K562 (cell line): ENCODE results near the gene DMD. TPM values are rescaled to one million over a fixed set of nuclear protein-coding genes. Genes with fewer than 3 reads are reported as not detected.

ENCODE experiments used
- ATAC-seq: fragments of 200-7000 bp; cut with Tn5 transposase; 3 replicates; pipeline ENCODE4 v1.9.1; 2020; ENCODE audit warnings: moderate library complexity
- BruUV-seq: library from RNA; stranded (reverse); fragments of 400-500 nt; replicated peaks from 2 replicates; lab custom pipeline; 2021; lab: Mats Ljungman, UMichigan
- CTCF ChIA-PET: fragments of 300-600 bp; formaldehyde crosslinking; extraction: SDS; loops from one replicate; lab custom pipeline; 2021; ENCODE audit warnings: low intra/inter-chr PET ratio; lab: Yijun Ruan, JAX
- POLR2A ChIA-PET: fragments of 300-600, 350-650 bp; sonication (Branson Sonifier 250); formaldehyde crosslinking; extraction: SDS; loops from one replicate; lab custom pipeline; 2021; ENCODE audit warnings: antibody characterized with exemption, inconsistent platforms; lab: Yijun Ruan, JAX
- DNase-seq, 4 experiments: peaks; one replicate each; pipeline versions ENCODE4 v3.0.0 to v3.0.0-alpha.2; 2011 to 2018; ENCODE audit warnings: low spot score in 3 of 4, mixed read lengths in 3 of 4; ENCODE audit errors: extremely low read depth in 1 of 4
- FAIRE-seq: peaks from 2 replicates; lab custom pipeline; 2011; peaks lifted over from hg19 to GRCh38; lab: Jason Lieb, UNC
- H2AFZ ChIP-seq: 2 replicates; pipeline ENCODE4 v1.6.0; 2011; ENCODE audit warnings: low read depth, low read length, control low read depth, inconsistent platforms
- H3K27ac ChIP-seq: fragments of 200-600 bp; 3 replicates; pipeline ENCODE4 v1.8.0; 2011; ENCODE audit warnings: low read depth, mild to moderate bottlenecking, control low read depth, inconsistent platforms, low read length, moderate library complexity, mixed read lengths; ENCODE audit errors: extremely low read depth
- H3K27me3 ChIP-seq, 2 experiments: fragments of 300-600 bp in 1 of 2; 2 replicates in 1 of 2; 3 replicates in 1 of 2; pipeline versions ENCODE4 v1.6.0 to v1.8.0; 2011; ENCODE audit warnings: inconsistent platforms in 2 of 2, low read length in 2 of 2, mild to moderate bottlenecking in 1 of 2, mixed read lengths in 1 of 2, moderate library complexity in 1 of 2; ENCODE audit not compliant: control insufficient read depth in 2 of 2, insufficient read depth in 2 of 2
- H3K36me3 ChIP-seq: fragments of 300-600 bp; 3 replicates; pipeline ENCODE4 v1.8.0; 2011; ENCODE audit warnings: mild to moderate bottlenecking, low read length, inconsistent platforms; ENCODE audit not compliant: control insufficient read depth, insufficient read depth
- H3K4me1 ChIP-seq, 2 experiments: fragments of 200-600 bp in 1 of 2; replicated peaks in 1 of 2; 2 replicates in 1 of 2; 3 replicates in 1 of 2; pipeline versions ENCODE4 v1.5.1 to v1.8.0; 2011; ENCODE audit warnings: inconsistent platforms in 2 of 2, low read length in 2 of 2, mild to moderate bottlenecking in 1 of 2, mixed read lengths in 1 of 2, moderate library complexity in 1 of 2; ENCODE audit not compliant: control insufficient read depth in 2 of 2, insufficient read depth in 2 of 2
- H3K4me2 ChIP-seq: 2 replicates; pipeline ENCODE4 v1.6.1; 2011; ENCODE audit warnings: low read length, control low read depth, inconsistent platforms, mixed read lengths; ENCODE audit not compliant: insufficient read depth
- H3K4me3 ChIP-seq: fragments of 200-600 bp; sonication (generic), shearing (Covaris generic); 2 replicates; pipeline ENCODE4 v1.5.1; 2016; ENCODE audit warnings: control low read depth, inconsistent platforms
- H3K79me2 ChIP-seq: fragments of 200-600 bp; 3 replicates; pipeline ENCODE4 v1.8.0; 2011; ENCODE audit warnings: low read length, inconsistent platforms; ENCODE audit not compliant: control insufficient read depth, insufficient read depth
- H3K9ac ChIP-seq, 2 experiments: 2 replicates each; pipeline versions ENCODE4 v1.6.0 to v1.6.1; 2011; ENCODE audit warnings: low read depth in 2 of 2, low read length in 2 of 2, control low read depth in 1 of 2, inconsistent platforms in 1 of 2, mild to moderate bottlenecking in 1 of 2, mixed read lengths in 1 of 2; ENCODE audit not compliant: insufficient read depth in 1 of 2
- H3K9me1 ChIP-seq: one replicate; pipeline ENCODE4 v1.6.0; 2011; ENCODE audit warnings: inconsistent platforms, mild to moderate bottlenecking, low read length, moderate library complexity; ENCODE audit not compliant: control insufficient read depth, insufficient read depth
- H3K9me3 ChIP-seq: replicated peaks from 2 replicates; pipeline ENCODE4 v1.5.1; 2011; ENCODE audit warnings: low read depth, low read length, inconsistent platforms; ENCODE audit not compliant: control insufficient read depth, insufficient read depth
- H4K20me1 ChIP-seq: replicated peaks from 2 replicates; pipeline ENCODE4 v1.6.1; 2011; ENCODE audit warnings: low read length, inconsistent platforms, mixed read lengths; ENCODE audit not compliant: control insufficient read depth, insufficient read depth
- GABPB1 ChIP-seq: sonication (generic); formaldehyde crosslinking; IDR thresholded peaks from 2 replicates; pipeline ENCODE4 v1.8.0; 2022; ENCODE audit warnings: mild to moderate bottlenecking, missing genetic modification reagents
- HDAC8 ChIP-seq: fragments of 450-650 bp; IDR thresholded peaks from 2 replicates; pipeline ENCODE4 v1.6.1; 2016; ENCODE audit warnings: mild to moderate bottlenecking, missing genetic modification characterization, moderate library complexity, missing compliant biosample characterization
- HNRNPUL1 ChIP-seq: fragments of 200-400 bp; formaldehyde crosslinking; IDR thresholded peaks from 2 replicates; pipeline ENCODE4 v1.6.1; 2017; ENCODE audit warnings: low read length
- MTF1 ChIP-seq: fragments of 250-450 bp; sonication (Bioruptor Pico); IDR thresholded peaks from 2 replicates; pipeline ENCODE4 v1.9.0; 2021; ENCODE audit warnings: moderate library complexity, mild to moderate bottlenecking, inconsistent platforms, borderline replicate concordance
- NFRKB ChIP-seq: fragments of 450-650 bp; IDR thresholded peaks from 2 replicates; pipeline ENCODE4 v1.6.1; 2016; ENCODE audit warnings: low read depth
- PCBP2 ChIP-seq: fragments of 200-400 bp; formaldehyde crosslinking; IDR thresholded peaks from 2 replicates; pipeline ENCODE4 v1.6.1; 2018; ENCODE audit warnings: low read length, low read depth, mild to moderate bottlenecking, moderate library complexity; ENCODE audit not compliant: poor library complexity, severe bottlenecking
- SMAD1 ChIP-seq: fragments of 150-350 bp; IDR thresholded peaks from 2 replicates; pipeline ENCODE4 v1.6.1; 2014; ENCODE audit warnings: low read length, low read depth; ENCODE audit not compliant: partially characterized antibody
- ZBTB8A ChIP-seq: fragments of 450-650 bp; IDR thresholded peaks from 2 replicates; pipeline ENCODE4 v1.6.1; 2018; ENCODE audit warnings: mild to moderate bottlenecking, moderate library complexity; ENCODE audit not compliant: partially characterized antibody
- ZNF518B ChIP-seq: fragments of 250-450 bp; sonication (Bioruptor Pico); IDR thresholded peaks from 2 replicates; pipeline ENCODE4 v1.5.0; 2021; ENCODE audit warnings: mild to moderate bottlenecking, moderate library complexity
- ZNF764 ChIP-seq: fragments of 250-450 bp; sonication (Bioruptor Pico); IDR thresholded peaks from 2 replicates; pipeline ENCODE4 v1.4.0; 2020; ENCODE audit warnings: low read depth, mild to moderate bottlenecking, moderate library complexity
- WGBS: fragments of 100-300 bp; shearing (Covaris generic); methylation state at CpG from one replicate; pipeline ENCODE4 v1.1.6; 2016; ENCODE audit warnings: low coverage, mixed read lengths; ENCODE audit not compliant: insufficient coverage; ENCODE audit errors: missing lambda C conversion rate; 5-methylcytosine and 5-hydroxymethylcytosine counted together
- in situ Hi-C: fragments of 300-500 bp; cut with MboI; formaldehyde crosslinking; loops from 4 replicates; pipeline ENCODE4 v1.15.0; 2018; ENCODE audit warnings: inconsistent platforms, mixed read lengths
- intact Hi-C: fragments of 100-400 bp; cut with micrococcal nuclease; formaldehyde crosslinking; loops from 2 replicates; pipeline ENCODE4 v1.14.2; 2022
- polyA plus RNA-seq, 8 experiments: library from polyadenylated mRNA; depleted of rRNA in 4 of 8; stranded (reverse) in 5 of 8; unstranded in 3 of 8; fragments of >200 nt; fragmentation: Nextera tagmentation in 2 of 8; fragmentation: Illumina TruSeq in 1 of 8; extraction: Ambion mirVana in 2 of 8; extraction: Trizol in 1 of 8; gene quantifications; 2 replicates each; pipeline versions ENCODE4 v1.2.1 to v1.2.3, GENCODE V29; 2011 to 2014; ENCODE audit warnings: inconsistent platforms in 1 of 8, missing spikeins in 1 of 8
- total RNA-seq, 7 experiments: library from RNA; depleted of rRNA in 6 of 7; stranded (reverse); fragments of >200 nt in 6 of 7; fragmentation: Illumina TruSeq in 2 of 7; extraction: Trizol in 2 of 7; gene quantifications; 2 replicates each; pipeline versions ENCODE4 v1.2.1 to v1.2.3, GENCODE V29; 2011 to 2021; ENCODE audit warnings: low replicate concordance in 1 of 7

DMD gene
- total and polyA plus RNA-seq, 9 of the 15 experiments (the other 6 are each of a cell fraction or from before 2014, with no cell fraction given), result 3.8 to 20.4 (median 11.4) TPM

- TF ChIP-seq PCBP2 (no peak), GABPB1 (CRISPR knock-in tag) (no peak), HDAC8 (tag) (no peak), SMAD1 (no peak), ZBTB8A (no peak), MTF1 (CRISPR knock-in tag) (no peak), ZNF518B (CRISPR knock-in tag) (no peak)
Measured at GRCh38 chrX:33134164-33134563, 77.2 kb downstream of the DMD start (continued).

- DNase-seq (no peak), FAIRE-seq (no peak)
- no peaks in the 10 kb centered on the region for H3K9me1 ChIP-seq
- H3K4me3 ChIP-seq, result no peak overlapping the region
- no peaks in the 10 kb centered on the region for H3K27me3 ChIP-seq
- POLR2A ChIA-PET, result no interaction called here
- H3K27ac ChIP-seq, result no peak overlapping the region
- H3K4me2 ChIP-seq, result no peak overlapping the region
- in situ Hi-C loops (no loop called here), intact Hi-C loops (no loop called here)
- no peaks in the 10 kb centered on the region for H3K4me1 ChIP-seq
- H4K20me1 ChIP-seq, result no peaks in the 10 kb centered on the region
- 0% methylated on average over 3 of the region's 3 CpGs for WGBS
- CTCF ChIA-PET, result no interaction called here
- BruUV-seq, result no TSS peak
- H3K9ac ChIP-seq, result no peak overlapping the region
- H3K36me3 ChIP-seq, result no peaks in the 10 kb centered on the region
- no peaks in the 10 kb centered on the region for H3K9me3 ChIP-seq
- TF ChIP-seq NFRKB, result no peak
- no peak for TF ChIP-seq ZNF764 (CRISPR knock-in tag)
- no peak for TF ChIP-seq HNRNPUL1
- TF ChIP-seq, all 486 proteins: peak for 0
- ATAC-seq, result no peak
- Histone ChIP-seq H2AFZ (no peak overlapping the region), H3K79me2 (no peaks in the 10 kb centered on the region)
Measured at GRCh38 chrX:33133320-33133719, 78.0 kb downstream of the DMD start.
